HepG2 (cell line): ENCODE data around the gene PPM1G. TPM values are rescaled to one million over a fixed set of nuclear protein-coding genes. Genes with fewer than 3 reads are reported as not detected.
A peak's percentile ranks its signal among the peaks of the same experiment; 100 is the strongest.

ENCODE experiments used
- ATAC-seq: fragments of 200-7000 bp; cut with Tn5 transposase; 3 replicates; pipeline ENCODE4 v1.9.1; 2020; ENCODE audit warnings: mild to moderate bottlenecking, moderate library complexity
- BruUV-seq: library from RNA; stranded (reverse); fragments of 400-500 nt; replicated peaks from 2 replicates; lab custom pipeline; 2021; lab: Mats Ljungman, UMichigan
- CTCF ChIA-PET: fragments of 300-600 bp; formaldehyde crosslinking; extraction: SDS; loops from one replicate; lab custom pipeline; 2021; ENCODE audit warnings: low total read pairs, inconsistent platforms, low intra/inter-chr PET ratio; lab: Yijun Ruan, JAX
- POLR2A ChIA-PET: fragments of 350-600 bp; sonication (Branson Sonifier 250); formaldehyde crosslinking; loops from one replicate; lab custom pipeline; 2020; ENCODE audit warnings: antibody characterized with exemption, inconsistent platforms; lab: Yijun Ruan, JAX
- DNase-seq: peaks from one replicate; pipeline ENCODE4 v3.0.0-alpha.2; 2015; ENCODE audit warnings: low spot score
- FAIRE-seq: peaks from 3 replicates; lab custom pipeline; 2011; peaks lifted over from hg19 to GRCh38; lab: Jason Lieb, UNC
- H2AFZ ChIP-seq: one replicate; pipeline ENCODE4 v1.6.1; 2011; ENCODE audit warnings: low read length, inconsistent platforms
- H3K27ac ChIP-seq: fragments of 300-600 bp; 3 replicates; pipeline ENCODE4 v1.8.0; 2011; ENCODE audit warnings: mixed run types, mild to moderate bottlenecking, mixed read lengths, low read length, inconsistent platforms; ENCODE audit not compliant: insufficient read depth; ENCODE audit errors: extremely low read length
- H3K27me3 ChIP-seq, 2 experiments: fragments of 200-600 bp in 1 of 2; 2 replicates in 1 of 2; 3 replicates in 1 of 2; pipeline versions ENCODE4 v1.6.0 to v1.8.0; 2011; ENCODE audit warnings: low read length in 2 of 2, mild to moderate bottlenecking in 2 of 2, moderate library complexity in 2 of 2, inconsistent platforms in 1 of 2; ENCODE audit not compliant: insufficient read depth in 2 of 2, control insufficient read depth in 1 of 2
- H3K36me3 ChIP-seq, 2 experiments: fragments of 200-600 bp in 1 of 2; replicated peaks in 1 of 2; 2 replicates in 1 of 2; 3 replicates in 1 of 2; pipeline versions ENCODE4 v1.5.1 to v1.8.0; 2011; ENCODE audit warnings: low read length in 2 of 2, inconsistent platforms in 1 of 2; ENCODE audit not compliant: insufficient read depth in 2 of 2, control insufficient read depth in 1 of 2
- H3K4me1 ChIP-seq: 2 replicates; pipeline ENCODE4 v1.5.1; 2012; ENCODE audit warnings: low read length, inconsistent platforms; ENCODE audit not compliant: insufficient read depth
- H3K4me2 ChIP-seq: 2 replicates; pipeline ENCODE4 v1.6.0; 2011; ENCODE audit warnings: low read depth, low read length, inconsistent platforms
- H3K4me3 ChIP-seq, 3 experiments: fragments of 200-600 bp in 1 of 3; sonication (generic), shearing (Covaris generic) in 1 of 3; replicated peaks in 1 of 3; 2 replicates each; pipeline ENCODE4 v1.5.1; 2011 to 2016; ENCODE audit warnings: low read length in 3 of 3, inconsistent platforms in 2 of 3, low read depth in 2 of 3, mild to moderate bottlenecking in 2 of 3, control low read depth in 1 of 3, mixed read lengths in 1 of 3; ENCODE audit not compliant: insufficient read depth in 1 of 3
- H3K79me2 ChIP-seq: one replicate; pipeline ENCODE4 v1.6.1; 2011; ENCODE audit warnings: low read length, inconsistent platforms; ENCODE audit not compliant: insufficient read depth
- H3K9ac ChIP-seq: 2 replicates; pipeline ENCODE4 v1.6.0; 2011; ENCODE audit warnings: mild to moderate bottlenecking, low read depth, low read length, inconsistent platforms; ENCODE audit not compliant: insufficient read depth
- H3K9me3 ChIP-seq: 2 replicates; pipeline ENCODE4 v1.5.1; 2012; ENCODE audit warnings: mild to moderate bottlenecking, low read length
- H4K20me1 ChIP-seq: 2 replicates; pipeline ENCODE4 v1.6.0; 2011; ENCODE audit warnings: inconsistent platforms, mild to moderate bottlenecking, low read length, moderate library complexity; ENCODE audit not compliant: insufficient read depth
- DMAP1 ChIP-seq: IDR thresholded peaks from 2 replicates; pipeline ENCODE4 v1.6.1; 2016
- EHMT2 ChIP-seq: fragments of 200-600 bp; sonication (generic); IDR thresholded peaks from 2 replicates; pipeline ENCODE4 v1.7.0; 2017; ENCODE audit warnings: antibody characterized with exemption, low read depth, low read length, borderline replicate concordance
- HOMEZ ChIP-seq: IDR thresholded peaks from 2 replicates; pipeline ENCODE4 v1.6.1; 2016; ENCODE audit warnings: low read depth
- KDM4B ChIP-seq: sonication (generic); formaldehyde crosslinking; IDR thresholded peaks from 2 replicates; pipeline ENCODE4 v1.4.0; 2020; ENCODE audit warnings: missing genetic modification reagents
- ZBTB4 ChIP-seq: sonication (generic); formaldehyde crosslinking; IDR thresholded peaks from 2 replicates; pipeline ENCODE4 v1.4.0; 2020; ENCODE audit warnings: missing genetic modification reagents, mild to moderate bottlenecking, borderline replicate concordance
- ZBTB42 ChIP-seq: sonication (generic); formaldehyde crosslinking; IDR thresholded peaks from 2 replicates; pipeline ENCODE4 v1.5.0; 2020; ENCODE audit warnings: mild to moderate bottlenecking, missing genetic modification reagents
- ZNF414 ChIP-seq: sonication (generic); formaldehyde crosslinking; IDR thresholded peaks from 2 replicates; pipeline ENCODE4 v1.5.0; 2020; ENCODE audit warnings: missing genetic modification reagents
- ZNF619 ChIP-seq: sonication (generic); formaldehyde crosslinking; IDR thresholded peaks from 2 replicates; pipeline ENCODE4 v1.4.0; 2020; ENCODE audit warnings: mild to moderate bottlenecking, missing genetic modification reagents
- WGBS: methylation state at CpG from one replicate; pipeline ENCODE4 v1.1.6; 2017; ENCODE audit warnings: low lambda C conversion rate; 5-methylcytosine and 5-hydroxymethylcytosine counted together
- in situ Hi-C: cut with HindIII; loops from 2 replicates; pipeline ENCODE4 v1.10.0; 2017; ENCODE audit warnings: low pct_unique_long_range_greater_than_20kb; ENCODE audit not compliant: extremely low pct_ligation_motif_present
- intact Hi-C: fragments of 100-400 bp; cut with micrococcal nuclease; formaldehyde crosslinking; loops from one replicate; pipeline ENCODE4 v1.10.0; 2022; ENCODE audit not compliant: unreplicated experiment
- polyA plus RNA-seq, 8 experiments: library from polyadenylated mRNA; depleted of rRNA in 3 of 8; stranded (reverse) in 7 of 8; unstranded in 1 of 8; fragments of >200 nt; fragmentation: Illumina TruSeq in 4 of 8; extraction: Trizol in 4 of 8; gene quantifications; 2 replicates each; pipeline versions ENCODE4 v1.2.1 to v1.2.3, GENCODE V29; 2011 to 2016; ENCODE audit warnings: low read depth in 4 of 8, missing spikeins in 1 of 8, mixed read lengths in 1 of 8; ENCODE audit not compliant: insufficient read depth in 1 of 8
- total RNA-seq, 5 experiments: library from RNA; depleted of rRNA; stranded (reverse); fragments of >200 nt; fragmentation: Illumina TruSeq; extraction: Trizol; gene quantifications; 2 replicates each; pipeline ENCODE4 v1.2.3, GENCODE V29; 2016; ENCODE audit warnings: low read depth in 1 of 5

PPM1G gene
- total and polyA plus RNA-seq, 2 of the 13 experiments (the other 11 are each of a cell fraction or from before 2014, with no cell fraction given) = 58.2 to 213 TPM

- Histone ChIP-seq H3K4me3 (peak overlapping the region in 2 of 3 experiments; percentile 75 to 91; a peak in 4 of 6 replicates), H3K27ac (peak overlapping the region; percentile 96), H3K79me2 (peaks cover 87% of the 10 kb centered on the region), H3K9ac (peak overlapping the region; percentile 99), H3K36me3 (peaks cover 1 to 5% of the 10 kb centered on the region in 2 experiments; a peak in 2 of 5 replicates), H4K20me1 (no peaks in the 10 kb centered on the region), H2AFZ (no peak overlapping the region), H3K4me2 (peak overlapping the region; percentile 90), H3K9me3 (no peaks in the 10 kb centered on the region), H3K4me1 (peaks cover 56% of the 10 kb centered on the region), H3K27me3 (no peaks in the 10 kb centered on the region; a peak in 1 of 5 replicates)
- FAIRE-seq (peak; percentile 84), ATAC-seq (peak; percentile 36), DNase-seq (peak; percentile 88)
- intact Hi-C loops (no loop called here), in situ Hi-C loops (no loop called here)
- ChIA-PET POLR2A (interaction anchor here (0.6 to 4.1 kb wide), 23 partner anchors 10 to 1039 kb away, joined by 3 to 73 read pairs (median 4); partner anchors contain the start of genes ATRAID, CCDC121, EIF2B4 and FNDC4), CTCF (no interaction called here)
- no TSS peak for BruUV-seq
- WGBS = 9% methylated on average over 7 of the region's 7 CpGs
- TF ChIP-seq ZBTB4 (CRISPR knock-in tag) (no peak), ZBTB42 (CRISPR knock-in tag) (no peak), EHMT2 (no peak), HOMEZ (CRISPR knock-in tag) (peak; percentile 31; the same call in 1 of the 2 replicates), KDM4B (CRISPR knock-in tag) (0 out of 2 replicates have a peak, but pooled peaks have one; percentile 18), ZNF414 (0 out of 2 replicates have a peak, but pooled peaks have one; percentile 15), ZNF619 (CRISPR knock-in tag) (peak; percentile 82; the same call in 1 of the 2 replicates), DMAP1 (CRISPR knock-in tag) (peak; percentile 83)
Observed at GRCh38 chr2:27353762-27354596, 55.4 kb downstream of the PPM1G start.
